NCI-H526 (cell line): ENCODE data around the gene ASTL.
A peak's percentile ranks its signal among the peaks of the same experiment; 100 is the strongest.

Experiments
- DNase-seq, 2 experiments: peaks; one replicate each; lab custom pipeline; 2025; lab: John Stamatoyannopoulos, UW

The ASTL gene

GRCh38 chr2:96159084-96159830 lies 21.0 kb upstream of the ASTL start:
- DNase-seq, result no peak

GRCh38 chr2:96158554-96158940 lies 20.2 kb upstream of the ASTL start:
- no peak for DNase-seq

GRCh38 chr2:96157649-96158553 lies 19.6 kb upstream of the ASTL start:
- no peak for DNase-seq

- peak in 1 of 2 experiments; percentile 13 for DNase-seq
Observed at GRCh38 chr2:96156926-96157648, 18.8 kb upstream of the ASTL start.

GRCh38 chr2:96156011-96156820 lies 17.9 kb upstream of the ASTL start:
- DNase-seq, result no peak

GRCh38 chr2:96154506-96155380 lies 16.4 kb upstream of the ASTL start:
- DNase-seq, result no peak

GRCh38 chr2:96153991-96154431 lies 15.7 kb upstream of the ASTL start:
- DNase-seq, result no peak

GRCh38 chr2:96153291-96153713 lies 15.0 kb upstream of the ASTL start:
- DNase-seq, result no peak

GRCh38 chr2:96152304-96153161 lies 14.2 kb upstream of the ASTL start:
- DNase-seq, result no peak

GRCh38 chr2:96151595-96152303 lies 13.4 kb upstream of the ASTL start:
- no peak for DNase-seq

GRCh38 chr2:96150791-96151594 lies 12.7 kb upstream of the ASTL start:
- no peak for DNase-seq

- no peak for DNase-seq
Observed at GRCh38 chr2:96150007-96150640, 11.8 kb upstream of the ASTL start.

GRCh38 chr2:96148410-96149217 lies 10.3 kb upstream of the ASTL start:
- DNase-seq, result no peak

- no peak for DNase-seq
Observed at GRCh38 chr2:96147593-96148201, 9.4 kb upstream of the ASTL start.

GRCh38 chr2:96146881-96147592 lies 8.7 kb upstream of the ASTL start:
- DNase-seq, result no peak
